SK-N-SH (cell line): ENCODE data around the gene SNPH. TPM values are rescaled to one million over a fixed set of nuclear protein-coding genes. Genes with fewer than 3 reads are reported as not detected.

Source experiments
- CTCF ChIA-PET: fragments of 300-600, 350-600 bp; formaldehyde crosslinking; extraction: SDS; loops from one replicate; lab custom pipeline; 2021; lab: Yijun Ruan, JAX
- POLR2A ChIA-PET: fragments of 350-600 bp; sonication (Branson Sonifier 250); formaldehyde crosslinking; extraction: SDS; loops from one replicate; lab custom pipeline; 2020; ENCODE audit warnings: antibody characterized with exemption, inconsistent platforms; lab: Yijun Ruan, JAX
- DNase-seq: peaks from one replicate; pipeline ENCODE4 v3.0.0; 2012
- H2AFZ ChIP-seq: fragments of 200-600 bp; sonication (generic); 2 replicates; pipeline ENCODE4 v1.8.1; 2016; ENCODE audit warnings: antibody characterized with exemption, mild to moderate bottlenecking, low read depth
- H3F3A ChIP-seq: fragments of 200-600 bp; sonication (generic); replicated peaks from 2 replicates; pipeline ENCODE3; 2016; ENCODE audit warnings: antibody characterized with exemption, mild to moderate bottlenecking; ENCODE audit not compliant: insufficient read depth
- H3K27ac ChIP-seq, 2 experiments: fragments of 200-500 bp in 1 of 2; fragments of 200-600 bp in 1 of 2; sonication (Bioruptor generic) in 1 of 2; sonication (generic), shearing (Covaris generic) in 1 of 2; 2 replicates each; pipeline versions ENCODE4 v1.5.1 to v1.6.1; 2014 to 2016; ENCODE audit warnings: low read depth in 2 of 2, inconsistent platforms in 1 of 2, low read length in 1 of 2, mild to moderate bottlenecking in 1 of 2, mixed read lengths in 1 of 2
- H3K27me3 ChIP-seq: fragments of 200-600 bp; sonication (generic), shearing (Covaris generic); 2 replicates; pipeline ENCODE4 v1.6.1; 2016; ENCODE audit warnings: mixed run types; ENCODE audit not compliant: insufficient read depth
- H3K36me3 ChIP-seq, 2 experiments: fragments of 200-500 bp in 1 of 2; fragments of 200-600 bp in 1 of 2; sonication (Bioruptor generic) in 1 of 2; sonication (generic) in 1 of 2; replicated peaks in 1 of 2; 2 replicates each; pipeline versions ENCODE3 to v1.5.1; 2014 to 2016; ENCODE audit warnings: low read length in 1 of 2, mild to moderate bottlenecking in 1 of 2; ENCODE audit not compliant: insufficient read depth in 2 of 2, control insufficient read depth in 1 of 2
- H3K4me1 ChIP-seq, 2 experiments: fragments of 200-500 bp in 1 of 2; fragments of 200-600 bp in 1 of 2; sonication (Bioruptor generic) in 1 of 2; sonication (generic), shearing (Covaris generic) in 1 of 2; 2 replicates each; pipeline versions ENCODE4 v1.5.1 to v1.6.1; 2014 to 2016; ENCODE audit warnings: low read depth in 1 of 2, low read length in 1 of 2, mixed run types in 1 of 2; ENCODE audit not compliant: insufficient read depth in 2 of 2, control insufficient read depth in 1 of 2
- H3K4me2 ChIP-seq: fragments of 200-600 bp; sonication (generic), shearing (Covaris generic); 2 replicates; pipeline ENCODE4 v1.6.1; 2017; ENCODE audit warnings: mixed run types
- H3K4me3 ChIP-seq, 2 experiments: fragments of 200-500 bp in 1 of 2; fragments of 200-600 bp in 1 of 2; sonication (Bioruptor generic) in 1 of 2; sonication (generic), shearing (Covaris generic) in 1 of 2; 2 replicates each; pipeline versions ENCODE4 v1.5.1 to v1.8.1; 2014 to 2016; ENCODE audit warnings: low read depth in 2 of 2, inconsistent platforms in 1 of 2, low read length in 1 of 2, mild to moderate bottlenecking in 1 of 2, mixed read lengths in 1 of 2, moderate library complexity in 1 of 2
- H3K79me2 ChIP-seq: fragments of 200-600 bp; sonication (generic); 2 replicates; pipeline ENCODE4 v1.8.1; 2017; ENCODE audit warnings: mild to moderate bottlenecking; ENCODE audit not compliant: insufficient read depth
- H3K9ac ChIP-seq: fragments of 200-600 bp; sonication (generic); 2 replicates; pipeline ENCODE4 v1.6.1; 2017; ENCODE audit warnings: mixed run types
- H3K9me2 ChIP-seq: fragments of 200-600 bp; sonication (generic); 2 replicates; pipeline ENCODE4 v1.6.1; 2017; ENCODE audit warnings: mixed run types
- H3K9me3 ChIP-seq: fragments of 200-600 bp; sonication (generic); 2 replicates; pipeline ENCODE4 v1.6.1; 2017; ENCODE audit warnings: mixed run types, mild to moderate bottlenecking, moderate library complexity
- H4K20me1 ChIP-seq: fragments of 200-600 bp; sonication (generic); 2 replicates; pipeline ENCODE4 v1.6.1; 2017; ENCODE audit warnings: mild to moderate bottlenecking, mixed run types; ENCODE audit not compliant: insufficient read depth
- CHD2 ChIP-seq: fragments of 150-350 bp; IDR thresholded peaks from 2 replicates; pipeline ENCODE4 v1.6.1; 2018; ENCODE audit warnings: low read length; ENCODE audit not compliant: partially characterized antibody
- ELF1 ChIP-seq: IDR thresholded peaks from 2 replicates; pipeline ENCODE4 v1.4.0; 2012
- EZH2phosphoT487 ChIP-seq: fragments of 200-600 bp; sonication (generic); IDR thresholded peaks from 2 replicates; pipeline ENCODE4 v1.6.1; 2017; ENCODE audit warnings: low read depth, mixed run types, mild to moderate bottlenecking, antibody characterized with exemption, moderate library complexity, borderline replicate concordance
- GATA2 ChIP-seq: sonication (generic); formaldehyde crosslinking; IDR thresholded peaks from 2 replicates; pipeline ENCODE4 v1.5.0; 2020; ENCODE audit warnings: mild to moderate bottlenecking, missing genetic modification reagents
- IRF3 ChIP-seq: fragments of 150-350 bp; IDR thresholded peaks from 2 replicates; pipeline ENCODE4 v1.6.1; 2016; ENCODE audit warnings: mild to moderate bottlenecking, low read depth, low read length
- NFIC ChIP-seq: IDR thresholded peaks from 2 replicates; pipeline ENCODE4 v1.4.0; 2012; ENCODE audit warnings: borderline replicate concordance
- RXRA ChIP-seq: IDR thresholded peaks from 2 replicates; pipeline ENCODE4 v1.4.0; 2012; ENCODE audit warnings: low read depth, mild to moderate bottlenecking, borderline replicate concordance
- TCF12 ChIP-seq: IDR thresholded peaks from 2 replicates; pipeline ENCODE4 v1.4.0; 2012
- USF1 ChIP-seq: IDR thresholded peaks from 2 replicates; pipeline ENCODE4 v1.4.0; 2012; ENCODE audit warnings: low read depth, borderline replicate concordance
- USF2 ChIP-seq: fragments of 150-350 bp; IDR thresholded peaks from 2 replicates; pipeline ENCODE4 v1.6.1; 2017; ENCODE audit warnings: antibody characterized with exemption, low read length, low read depth, borderline replicate concordance
- YY1 ChIP-seq: IDR thresholded peaks from 2 replicates; pipeline ENCODE4 v1.4.0; 2012; ENCODE audit warnings: low read depth, mild to moderate bottlenecking
- ZBTB33 ChIP-seq: IDR thresholded peaks from 2 replicates; pipeline ENCODE4 v1.4.0; 2012; ENCODE audit warnings: low read depth, borderline replicate concordance
- WGBS: methylation state at CpG from one replicate; pipeline ENCODE4 v1.1.6; 2017; ENCODE audit warnings: low lambda C conversion rate; 5-methylcytosine and 5-hydroxymethylcytosine counted together
- polyA plus RNA-seq, 3 experiments: library from polyadenylated mRNA; depleted of rRNA; stranded (reverse); fragments of >200 nt; gene quantifications; 2 replicates each; pipeline ENCODE4 v1.2.3, GENCODE V29; 2012

Gene SNPH
- polyA plus RNA-seq, 1 of the 3 experiments (the other 2 are of a cell fraction), result 2.5 TPM

GRCh38 chr20:1255675-1256074 lies 10.4 kb upstream of the SNPH start:
- Histone ChIP-seq H2AFZ (no peak overlapping the region), H3K36me3 (no peaks in the 10 kb centered on the region), H3K4me1 (peaks cover 0 to 5% of the 10 kb centered on the region in 2 experiments; a peak in 1 of 4 replicates), H3K27me3 (no peaks in the 10 kb centered on the region), H3K4me3 (no peak overlapping the region), H3K27ac (no peak overlapping the region), H3K9ac (no peak overlapping the region), H3K4me2 (no peak overlapping the region), H3K9me3 (no peaks in the 10 kb centered on the region), H3K79me2 (no peaks in the 10 kb centered on the region), H3F3A (no peaks in the 10 kb centered on the region), H4K20me1 (no peaks in the 10 kb centered on the region), H3K9me2 (no peaks in the 10 kb centered on the region)
- 91% methylated on average over 2 of the region's 2 CpGs for WGBS
- DNase-seq, result no peak
- CTCF ChIA-PET, result interaction anchor here (0.7 kb wide), 1 partner anchor 248 kb away, joined by 3 read pairs; no protein-coding TSS in a partner anchor
- POLR2A ChIA-PET, result no interaction called here
- TF ChIP-seq EZH2phosphoT487 (no peak), GATA2 (CRISPR knock-in tag) (no peak), USF1 (no peak), USF2 (no peak), IRF3 (no peak), YY1 (no peak), ELF1 (no peak), RXRA (no peak), NFIC (no peak)

DNA sequence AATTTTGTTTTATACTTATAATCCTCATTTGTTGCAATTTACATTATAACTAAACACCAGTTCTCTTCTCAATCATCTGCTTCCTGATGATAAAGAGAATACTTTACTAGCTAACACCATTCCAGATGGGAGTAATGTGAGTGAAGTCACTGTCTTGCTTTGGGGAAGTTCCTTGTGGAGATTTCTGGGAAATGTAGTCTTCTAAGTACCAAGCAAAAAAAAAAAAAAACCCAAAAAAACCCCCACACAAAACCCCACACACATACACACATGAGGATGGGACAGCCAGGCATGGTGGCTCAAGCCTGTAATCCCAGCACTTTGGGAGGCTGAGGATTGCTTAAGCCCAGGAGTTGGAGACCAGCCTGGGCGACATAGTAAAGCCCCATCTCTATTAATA lies 2.2 kb upstream of the SNPH start:
- no peak overlapping the region for H3K4me3 ChIP-seq
- H3K9me3 ChIP-seq, result 0 out of 2 replicates have a peak, but pooled peaks cover 5% of the 10 kb centered on the region
- no peaks in the 10 kb centered on the region; the same call in 1 of the 2 replicates for H3K79me2 ChIP-seq
- ChIA-PET CTCF (no interaction called here), POLR2A (interaction anchor here (0.6 kb wide), 1 partner anchor 873 kb away, joined by 3 read pairs; no protein-coding TSS in a partner anchor)
- no peaks in the 10 kb centered on the region for H3K36me3 ChIP-seq
- WGBS, result 82% methylated on average over 1 of the region's 1 CpG
- no peak overlapping the region for H3K9ac ChIP-seq
- no peaks in the 10 kb centered on the region for H4K20me1 ChIP-seq
- H3K4me1 ChIP-seq, result peaks cover 4 to 15% of the 10 kb centered on the region in 2 experiments; a peak in 2 of 4 replicates
- no peaks in the 10 kb centered on the region for H3K27me3 ChIP-seq
- TF ChIP-seq CHD2 (no peak), ZBTB33 (no peak), TCF12 (no peak)
- H3K27ac ChIP-seq, result no peak overlapping the region; a peak in 1 of 4 replicates
- no peak overlapping the region for H3K4me2 ChIP-seq
- H3F3A ChIP-seq, result peaks cover 3% of the 10 kb centered on the region
- H3K9me2 ChIP-seq, result no peaks in the 10 kb centered on the region
- no peak for DNase-seq
- H2AFZ ChIP-seq, result no peak overlapping the region
